HCT116 (cell line): ENCODE data around the gene FBXL14. TPM values are rescaled to one million over a fixed set of nuclear protein-coding genes. Genes with fewer than 3 reads are reported as not detected.

Experiments used
- ATAC-seq: fragments of 200-7000 bp; cut with Tn5 transposase; 2 replicates; pipeline ENCODE4 v1.9.1; 2020; ENCODE audit warnings: mild to moderate bottlenecking, moderate library complexity
- BruUV-seq: library from RNA; stranded (reverse); fragments of 400-500 nt; replicated peaks from 2 replicates; lab custom pipeline; 2021; lab: Mats Ljungman, UMichigan
- CTCF ChIA-PET: fragments of 300-600 bp; sonication (Branson Sonifier 250); formaldehyde crosslinking; loops from one replicate; lab custom pipeline; 2021; ENCODE audit warnings: antibody characterized with exemption; lab: Charles Lee
- POLR2A ChIA-PET: fragments of 300-600, 350-600 bp; sonication (Branson Sonifier 250); formaldehyde crosslinking; loops from one replicate; lab custom pipeline; 2021; ENCODE audit warnings: antibody characterized with exemption; lab: Charles Lee
- RAD21 ChIA-PET, 2 experiments: fragments of 300-600 bp; sonication (Branson Sonifier 250); formaldehyde crosslinking; loops; one replicate each; lab custom pipeline; 2023; ENCODE audit warnings: low total read pairs in 2 of 2; ENCODE audit not compliant: uncharacterized antibody in 2 of 2, unreplicated experiment in 2 of 2, low non-redundant PET in 1 of 2; lab: Charles Lee
- DNase-seq: peaks from one replicate; pipeline ENCODE4 v3.0.0-alpha.2; 2010; ENCODE audit warnings: low read depth, low spot score
- H2AFZ ChIP-seq: fragments of 200-600 bp; shearing (Covaris generic), sonication (generic); 2 replicates; pipeline ENCODE4 v1.6.1; 2017; ENCODE audit warnings: low read depth, mixed run types, mixed read lengths, antibody characterized with exemption, low read length; ENCODE audit not compliant: poor library complexity, severe bottlenecking
- H3K27ac ChIP-seq: 2 replicates; pipeline ENCODE4 v1.5.1; 2012; ENCODE audit warnings: low read depth, low read length
- H3K27me3 ChIP-seq: fragments of 200-600 bp; sonication (generic); 2 replicates; pipeline ENCODE4 v1.6.1; 2016; ENCODE audit warnings: mixed run types, low read length, mixed read lengths; ENCODE audit not compliant: insufficient read depth
- H3K36me3 ChIP-seq, 2 experiments: fragments of 200-500 bp in 1 of 2; fragments of 200-600 bp in 1 of 2; sonication (Bioruptor generic) in 1 of 2; sonication (generic) in 1 of 2; 2 replicates each; pipeline versions ENCODE4 v1.5.1 to v1.6.1; 2014 to 2016; ENCODE audit warnings: low read length in 2 of 2, inconsistent platforms in 1 of 2, mixed read lengths in 1 of 2, mixed run types in 1 of 2; ENCODE audit not compliant: insufficient read depth in 2 of 2, control insufficient read depth in 1 of 2
- H3K4me1 ChIP-seq, 2 experiments: fragments of 200-600 bp in 1 of 2; sonication (generic) in 1 of 2; 2 replicates each; pipeline versions ENCODE4 v1.5.1 to v1.6.1; 2012 to 2017; ENCODE audit warnings: low read length in 2 of 2, inconsistent platforms in 1 of 2, mild to moderate bottlenecking in 1 of 2, mixed read lengths in 1 of 2, mixed run types in 1 of 2, moderate library complexity in 1 of 2; ENCODE audit not compliant: insufficient read depth in 2 of 2, control insufficient read depth in 1 of 2
- H3K4me2 ChIP-seq: fragments of 200-600 bp; sonication (generic); 2 replicates; pipeline ENCODE4 v1.6.1; 2017; ENCODE audit warnings: mixed run types, low read length, mixed read lengths
- H3K4me3 ChIP-seq, 2 experiments: fragments of 200-600 bp in 1 of 2; sonication (generic) in 1 of 2; replicated peaks in 1 of 2; 2 replicates each; pipeline ENCODE4 v1.5.1; 2011 to 2016; ENCODE audit warnings: low read length in 2 of 2, control low read depth in 1 of 2, low read depth in 1 of 2, mild to moderate bottlenecking in 1 of 2, mixed read lengths in 1 of 2, mixed run types in 1 of 2
- H3K79me2 ChIP-seq: fragments of 200-600 bp; sonication (generic); 2 replicates; pipeline ENCODE4 v1.6.1; 2017; ENCODE audit warnings: mild to moderate bottlenecking, mixed run types, low read length, moderate library complexity, mixed read lengths; ENCODE audit not compliant: insufficient read depth
- H3K9ac ChIP-seq: fragments of 200-600 bp; sonication (generic); 2 replicates; pipeline ENCODE4 v1.6.1; 2016; ENCODE audit warnings: low read length, mixed read lengths
- H3K9me2 ChIP-seq: fragments of 200-600 bp; sonication (generic), shearing (Covaris generic); 2 replicates; pipeline ENCODE4 v1.6.1; 2017; ENCODE audit warnings: mixed run types, mild to moderate bottlenecking, moderate library complexity; ENCODE audit not compliant: insufficient read depth
- H3K9me3 ChIP-seq, 2 experiments: fragments of 200-500 bp in 1 of 2; fragments of 200-600 bp in 1 of 2; sonication (Bioruptor generic) in 1 of 2; sonication (generic) in 1 of 2; 2 replicates each; pipeline ENCODE4 v1.6.1; 2014 to 2017; ENCODE audit warnings: low read length in 2 of 2, mixed read lengths in 2 of 2, inconsistent platforms in 1 of 2, low read depth in 1 of 2, mild to moderate bottlenecking in 1 of 2, mixed run types in 1 of 2, moderate library complexity in 1 of 2; ENCODE audit not compliant: control insufficient read depth in 1 of 2, insufficient read depth in 1 of 2
- H4K20me1 ChIP-seq: fragments of 200-600 bp; sonication (generic), shearing (Covaris generic); 2 replicates; pipeline ENCODE4 v1.6.1; 2017; ENCODE audit warnings: mixed run types, mild to moderate bottlenecking, moderate library complexity; ENCODE audit not compliant: insufficient read depth
- EGR1 ChIP-seq: IDR thresholded peaks from 2 replicates; pipeline ENCODE4 v1.6.1; 2012; ENCODE audit warnings: low read depth
- ELF1 ChIP-seq: IDR thresholded peaks from 2 replicates; pipeline ENCODE4 v1.6.1; 2012; ENCODE audit warnings: low read depth, borderline replicate concordance
- EZH2 ChIP-seq: fragments of 200-600 bp; sonication (generic); IDR thresholded peaks from 2 replicates; pipeline ENCODE4 v1.6.1; 2017; ENCODE audit warnings: antibody characterized with exemption, mixed run types
- MAX ChIP-seq: IDR thresholded peaks from 2 replicates; pipeline ENCODE4 v1.6.1; 2012
- SIN3A ChIP-seq: IDR thresholded peaks from 2 replicates; pipeline ENCODE4 v1.6.1; 2012; ENCODE audit warnings: low read depth
- SRF ChIP-seq: IDR thresholded peaks from 2 replicates; pipeline ENCODE4 v1.6.1; 2012; ENCODE audit warnings: low read depth
- ZBTB33 ChIP-seq: IDR thresholded peaks from 2 replicates; pipeline ENCODE4 v1.6.1; 2011; ENCODE audit warnings: mild to moderate bottlenecking, low read length, moderate library complexity; ENCODE audit not compliant: insufficient replicate concordance; ENCODE audit errors: extremely low read depth
- ZNF274 ChIP-seq: fragments of 200-500 bp; sonication (Bioruptor generic); IDR thresholded peaks from 2 replicates; pipeline ENCODE4 v1.6.1; 2014; ENCODE audit warnings: mild to moderate bottlenecking, low read depth, low read length, inconsistent platforms
- intact Hi-C: fragments of 100-400 bp; cut with micrococcal nuclease; formaldehyde crosslinking; loops from 2 replicates; pipeline ENCODE4 v1.10.0; 2022
- total RNA-seq: library from RNA; stranded (reverse); gene quantifications from one replicate; pipeline ENCODE4 v1.2.1, GENCODE V29; 2021; ENCODE audit not compliant: unreplicated experiment

FBXL14 gene
- total RNA-seq, 1 experiment from 2014 or later, result 19.0 TPM

- DNase-seq, result no peak
- ChIA-PET POLR2A (no interaction called here), RAD21 (no interaction called here), CTCF (interaction anchor here (1.3 kb wide), 1 partner anchor 447 kb away, joined by 3 read pairs; no protein-coding TSS in a partner anchor)
- Histone ChIP-seq H3K9ac (no peak overlapping the region), H3K9me2 (no peaks in the 10 kb centered on the region), H3K9me3 (no peaks in the 10 kb centered on the region), H3K4me3 (no peak overlapping the region), H3K4me2 (no peak overlapping the region), H2AFZ (no peak overlapping the region), H3K27me3 (peaks cover 14% of the 10 kb centered on the region; the same call in 1 of the 2 replicates), H3K27ac (no peak overlapping the region), H4K20me1 (no peaks in the 10 kb centered on the region), H3K4me1 (no peaks in the 10 kb centered on the region), H3K36me3 (no peaks in the 10 kb centered on the region), H3K79me2 (no peaks in the 10 kb centered on the region)
- ATAC-seq, result no peak
- intact Hi-C loops, result no loop called here
- no peak for TF ChIP-seq EZH2
- BruUV-seq, result no TSS peak
Measured at GRCh38 chr12:1565172-1565571, 29.2 kb downstream of the FBXL14 start.

- no TSS peak for BruUV-seq
- ChIA-PET RAD21 (no interaction called here), POLR2A (no interaction called here)
Measured at GRCh38 chr12:1564067-1564466, 30.3 kb downstream of the FBXL14 start.

More at GRCh38 chr12:1564067-1564466, 30.3 kb downstream of the FBXL14 start:
- TF ChIP-seq EZH2, result no peak
- no peak for TF ChIP-seq ZNF274
- TF ChIP-seq ZBTB33, result no peak
- TF ChIP-seq ELF1, result no peak
- TF ChIP-seq MAX, result no peak
- no peak for TF ChIP-seq SRF
- no peak for TF ChIP-seq SIN3A
- no peak for TF ChIP-seq EGR1
- no peak overlapping the region for H3K4me3 ChIP-seq
- H3K4me1 ChIP-seq, result no peaks in the 10 kb centered on the region
- no peak overlapping the region for H2AFZ ChIP-seq
- intact Hi-C loops, result no loop called here
- H3K27me3 ChIP-seq, result peaks cover 7% of the 10 kb centered on the region; the same call in 1 of the 2 replicates
- DNase-seq (no peak), ATAC-seq (no peak)
- no peaks in the 10 kb centered on the region for H3K9me3 ChIP-seq
- no peaks in the 10 kb centered on the region for H4K20me1 ChIP-seq
- H3K9me2 ChIP-seq, result no peaks in the 10 kb centered on the region
- CTCF ChIA-PET, result interaction anchor here (1.3 kb wide), 1 partner anchor 446 kb away, joined by 4 read pairs; no protein-coding TSS in a partner anchor
- H3K36me3 ChIP-seq, result no peaks in the 10 kb centered on the region
- H3K79me2 ChIP-seq, result no peaks in the 10 kb centered on the region
- no peak overlapping the region for H3K4me2 ChIP-seq
- no peak overlapping the region for H3K9ac ChIP-seq
- no peak overlapping the region for H3K27ac ChIP-seq
